ENCODE results near the gene F12.

GRCh38 chr5:177378884-177379883, 30.2 kb downstream of the F12 start:
- TF ChIP-seq EZH2 (IDR thresholded peaks at IDR 0.05; ENCODE audit: insufficient read depth, poor library complexity, severe bottlenecking) (no peak), EZH2phosphoT487 (IDR thresholded peaks at IDR 0.05; ENCODE audit: insufficient read depth, low read depth) (no peak)

Data from GM23248 (cell line).